Subcutaneous adipose tissue (tissue), 4 donors: Measurements from ENCODE around the gene OR5C1. TPM values are rescaled to one million over a fixed set of nuclear protein-coding genes. Genes with fewer than 3 reads are reported as not detected.

Source experiments
- total RNA-seq, 4 donors: library from RNA; depleted of rRNA; stranded (reverse); fragments of >200 nt; gene quantifications; one replicate each; pipeline ENCODE4 v1.1.0, GENCODE V29; 2016
- TF ChIP-seq, protein P1 (sequence below): fragments of 450-650 bp; IDR thresholded peaks from one replicate; pipeline ENCODE4 v1.5.1; 2016; ENCODE audit warnings: low read depth, mild to moderate bottlenecking, control low read depth, antibody characterized with exemption, moderate library complexity

Gene OR5C1
- total RNA-seq, 4 donors from 2014 or later: not detected

DNA sequence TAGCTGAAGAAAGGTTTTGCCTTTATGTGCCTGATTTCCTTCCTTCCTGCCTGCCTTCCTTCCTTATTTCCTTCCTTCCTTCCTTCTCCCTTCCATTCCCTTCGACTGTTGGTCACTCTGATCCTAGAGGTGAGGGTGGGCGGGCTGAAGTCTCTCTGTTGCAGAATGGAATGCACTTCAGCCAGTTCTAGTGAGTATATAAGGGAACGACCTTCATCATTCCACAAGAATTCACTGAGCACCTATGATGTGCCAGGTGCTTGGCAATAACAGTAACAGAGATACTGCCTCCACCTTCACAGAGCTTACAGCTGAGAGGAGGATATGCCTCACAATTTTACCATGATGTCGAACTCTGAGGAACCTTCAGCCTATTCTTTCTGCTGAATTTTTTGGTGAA is 8.7 kb upstream of the OR5C1 start:
- TF ChIP-seq, protein P1, sequence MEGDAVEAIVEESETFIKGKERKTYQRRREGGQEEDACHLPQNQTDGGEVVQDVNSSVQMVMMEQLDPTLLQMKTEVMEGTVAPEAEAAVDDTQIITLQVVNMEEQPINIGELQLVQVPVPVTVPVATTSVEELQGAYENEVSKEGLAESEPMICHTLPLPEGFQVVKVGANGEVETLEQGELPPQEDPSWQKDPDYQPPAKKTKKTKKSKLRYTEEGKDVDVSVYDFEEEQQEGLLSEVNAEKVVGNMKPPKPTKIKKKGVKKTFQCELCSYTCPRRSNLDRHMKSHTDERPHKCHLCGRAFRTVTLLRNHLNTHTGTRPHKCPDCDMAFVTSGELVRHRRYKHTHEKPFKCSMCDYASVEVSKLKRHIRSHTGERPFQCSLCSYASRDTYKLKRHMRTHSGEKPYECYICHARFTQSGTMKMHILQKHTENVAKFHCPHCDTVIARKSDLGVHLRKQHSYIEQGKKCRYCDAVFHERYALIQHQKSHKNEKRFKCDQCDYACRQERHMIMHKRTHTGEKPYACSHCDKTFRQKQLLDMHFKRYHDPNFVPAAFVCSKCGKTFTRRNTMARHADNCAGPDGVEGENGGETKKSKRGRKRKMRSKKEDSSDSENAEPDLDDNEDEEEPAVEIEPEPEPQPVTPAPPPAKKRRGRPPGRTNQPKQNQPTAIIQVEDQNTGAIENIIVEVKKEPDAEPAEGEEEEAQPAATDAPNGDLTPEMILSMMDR: no peak

GRCh38 chr9:122781671-122782070 is 7.1 kb upstream of the OR5C1 start:
- TF ChIP-seq, protein P1: no peak

DNA sequence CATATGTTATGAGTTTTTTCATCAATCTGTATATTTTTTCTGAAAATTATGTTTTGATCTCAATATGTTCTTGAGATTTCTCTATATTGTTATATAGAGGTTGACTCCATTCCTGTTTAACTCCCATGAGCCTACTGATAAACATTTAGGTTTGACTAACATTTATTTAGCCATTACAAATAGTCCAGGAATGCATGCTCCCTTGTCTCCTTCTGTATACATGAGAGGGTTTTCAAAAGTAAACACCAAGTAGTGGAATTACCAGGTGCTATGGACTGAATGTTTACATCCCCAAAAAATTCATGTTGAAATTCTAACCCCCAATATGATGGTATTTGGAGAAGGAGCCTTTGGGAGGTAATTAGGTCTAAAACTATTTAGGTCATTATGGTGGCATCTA is 3.5 kb upstream of the OR5C1 start:
- TF ChIP-seq, protein P1: no peak

- TF ChIP-seq, protein P1: no peak
These were observed 2.4 kb upstream of the OR5C1 start for GRCh38 chr9:122786338-122786737.

- TF ChIP-seq, protein P1: no peak
These were observed 718 bp downstream of the OR5C1 start for GRCh38 chr9:122789256-122790046.

DNA sequence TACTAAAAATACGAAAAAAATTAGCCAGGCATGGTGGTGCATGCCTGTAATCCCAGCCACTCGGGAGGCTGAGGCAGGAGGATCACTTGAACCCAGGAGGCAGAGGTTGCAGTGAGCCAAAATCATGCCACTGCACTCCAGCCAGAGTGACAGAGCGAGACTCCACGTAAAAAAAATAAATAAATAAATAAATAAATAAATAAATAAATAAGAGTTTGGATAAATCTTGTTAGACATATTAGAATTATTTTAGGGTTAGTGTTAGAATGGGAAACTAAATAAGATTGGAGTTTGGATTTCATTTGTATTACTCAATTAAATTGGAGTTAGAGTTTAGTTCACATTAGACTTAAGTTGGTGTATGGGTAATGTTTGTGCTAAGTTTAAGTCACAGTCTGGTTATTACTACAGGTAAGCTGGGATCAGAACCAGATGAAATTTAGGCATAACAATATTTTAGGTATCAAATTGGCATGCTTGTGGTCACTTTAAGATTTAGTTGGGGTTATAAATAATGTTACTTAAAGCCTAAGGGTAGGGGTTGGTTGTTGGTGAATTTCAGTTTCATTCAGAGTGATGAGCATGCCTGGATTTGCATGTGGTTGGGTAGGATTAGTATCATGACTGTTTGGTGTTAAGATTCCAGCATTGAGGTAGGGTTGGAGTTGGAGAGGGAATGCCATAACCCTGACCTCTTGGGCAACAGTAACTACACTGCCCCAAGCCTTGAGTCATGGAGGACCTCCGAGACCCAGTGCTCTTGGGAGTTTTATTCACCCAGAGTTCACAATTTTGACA is 3.3 kb downstream of the OR5C1 start:
- TF ChIP-seq, protein P1: no peak
